Retinal pigment epithelial cell (primary cell): ENCODE results near the gene ADAM30.

Experiments used
- DNase-seq: peaks from one replicate; pipeline ENCODE4 v3.0.0-alpha.2; 2010; ENCODE audit warnings: low read depth
- H3K4me3 ChIP-seq: 2 replicates; pipeline ENCODE4 v1.5.1; 2011; ENCODE audit warnings: mild to moderate bottlenecking, low read length, control low read depth, moderate library complexity
- TF ChIP-seq, protein P1 (sequence below): conservative IDR thresholded peaks from 2 replicates; pipeline ENCODE4 v1.5.1; 2011; ENCODE audit warnings: low read depth, low read length, control low read depth, inconsistent platforms

ADAM30 gene

DNA sequence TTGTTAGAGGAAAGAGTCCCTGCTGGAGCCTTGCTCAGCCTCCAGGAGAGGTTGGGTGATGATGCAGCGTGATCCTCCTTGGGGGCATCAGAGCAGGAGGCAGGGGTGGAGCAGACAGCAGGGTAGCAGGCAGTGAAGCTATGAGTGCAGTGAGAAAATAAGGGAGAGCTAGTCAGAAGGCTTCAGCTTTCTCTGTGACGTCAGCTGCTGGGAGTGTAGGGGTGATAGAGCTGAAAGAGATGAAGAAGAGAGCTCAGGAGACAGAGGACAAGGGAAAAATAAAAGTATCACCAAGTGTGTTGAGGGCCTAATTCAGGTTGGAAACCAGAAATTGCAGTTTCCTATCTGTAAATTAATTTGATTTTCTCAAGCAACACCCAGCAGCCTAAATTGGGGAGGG, 2.2 kb upstream of the ADAM30 start:
- no peak overlapping the region for H3K4me3 ChIP-seq
- TF ChIP-seq, protein P1, sequence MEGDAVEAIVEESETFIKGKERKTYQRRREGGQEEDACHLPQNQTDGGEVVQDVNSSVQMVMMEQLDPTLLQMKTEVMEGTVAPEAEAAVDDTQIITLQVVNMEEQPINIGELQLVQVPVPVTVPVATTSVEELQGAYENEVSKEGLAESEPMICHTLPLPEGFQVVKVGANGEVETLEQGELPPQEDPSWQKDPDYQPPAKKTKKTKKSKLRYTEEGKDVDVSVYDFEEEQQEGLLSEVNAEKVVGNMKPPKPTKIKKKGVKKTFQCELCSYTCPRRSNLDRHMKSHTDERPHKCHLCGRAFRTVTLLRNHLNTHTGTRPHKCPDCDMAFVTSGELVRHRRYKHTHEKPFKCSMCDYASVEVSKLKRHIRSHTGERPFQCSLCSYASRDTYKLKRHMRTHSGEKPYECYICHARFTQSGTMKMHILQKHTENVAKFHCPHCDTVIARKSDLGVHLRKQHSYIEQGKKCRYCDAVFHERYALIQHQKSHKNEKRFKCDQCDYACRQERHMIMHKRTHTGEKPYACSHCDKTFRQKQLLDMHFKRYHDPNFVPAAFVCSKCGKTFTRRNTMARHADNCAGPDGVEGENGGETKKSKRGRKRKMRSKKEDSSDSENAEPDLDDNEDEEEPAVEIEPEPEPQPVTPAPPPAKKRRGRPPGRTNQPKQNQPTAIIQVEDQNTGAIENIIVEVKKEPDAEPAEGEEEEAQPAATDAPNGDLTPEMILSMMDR, result no peak
- DNase-seq, result no peak

DNA sequence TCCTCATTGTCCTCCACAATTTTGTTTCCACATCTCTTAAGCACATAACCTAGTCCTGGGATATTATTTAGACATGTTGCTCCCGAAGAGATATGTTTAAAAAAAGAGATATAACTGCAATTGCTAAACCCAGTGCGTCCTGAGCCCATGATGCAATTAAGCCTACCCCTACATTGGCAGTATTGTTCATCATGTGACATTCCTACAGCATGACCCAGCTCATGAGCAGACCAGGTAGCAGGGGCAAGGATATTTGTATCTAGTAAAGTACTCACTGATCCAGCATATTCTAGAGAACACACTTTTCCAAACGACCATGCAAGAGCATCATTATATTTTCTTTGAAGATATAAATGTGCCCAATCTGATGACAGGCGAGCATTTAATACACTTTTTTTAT, 1.2 kb downstream of the ADAM30 start:
- no peak overlapping the region for H3K4me3 ChIP-seq
- TF ChIP-seq, protein P1, result no peak
- peak; percentile 23 for DNase-seq

DNA sequence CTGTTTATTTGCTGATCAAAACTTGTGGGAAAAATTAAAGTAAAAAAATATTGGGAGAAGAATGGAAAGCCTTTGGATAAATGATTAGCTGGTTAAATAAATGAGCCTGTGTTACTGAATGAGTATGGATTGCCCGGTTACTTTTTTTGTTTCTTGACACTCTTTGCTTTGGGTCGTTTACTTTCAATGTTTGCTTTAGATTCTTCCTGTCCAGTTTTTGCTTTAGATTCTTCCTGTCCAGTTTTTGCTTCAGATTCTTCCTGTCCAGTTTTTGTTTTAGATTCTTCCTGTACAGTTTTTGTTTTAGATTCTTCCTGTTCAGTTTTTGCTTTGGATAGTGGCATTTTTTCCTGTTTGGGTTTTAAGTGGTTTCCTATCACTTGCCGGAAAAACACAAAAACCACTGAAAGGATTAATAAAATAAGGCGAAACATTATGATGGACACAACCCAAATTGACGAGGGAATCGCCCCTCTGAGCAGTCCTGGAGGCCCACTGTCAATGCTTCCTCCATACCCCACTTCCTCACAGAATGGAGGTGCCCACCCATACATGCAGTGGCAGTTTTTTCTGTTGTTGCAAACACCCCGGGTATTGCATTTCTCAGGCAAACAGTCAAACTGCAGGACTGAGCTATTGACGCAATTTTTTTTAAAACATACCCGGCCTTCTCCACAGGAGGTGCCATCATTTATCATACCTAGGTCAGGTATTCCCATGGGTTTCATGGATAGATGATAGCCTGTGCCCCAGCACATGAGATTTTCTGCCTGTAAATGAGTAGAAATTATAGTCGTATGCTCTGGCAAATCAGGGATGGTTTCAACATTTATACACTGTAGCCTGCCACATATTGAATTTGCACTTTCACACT, 2.3 kb downstream of the ADAM30 start:
- no peak overlapping the region for H3K4me3 ChIP-seq
- TF ChIP-seq, protein P1, result no peak
- no peak for DNase-seq

DNA sequence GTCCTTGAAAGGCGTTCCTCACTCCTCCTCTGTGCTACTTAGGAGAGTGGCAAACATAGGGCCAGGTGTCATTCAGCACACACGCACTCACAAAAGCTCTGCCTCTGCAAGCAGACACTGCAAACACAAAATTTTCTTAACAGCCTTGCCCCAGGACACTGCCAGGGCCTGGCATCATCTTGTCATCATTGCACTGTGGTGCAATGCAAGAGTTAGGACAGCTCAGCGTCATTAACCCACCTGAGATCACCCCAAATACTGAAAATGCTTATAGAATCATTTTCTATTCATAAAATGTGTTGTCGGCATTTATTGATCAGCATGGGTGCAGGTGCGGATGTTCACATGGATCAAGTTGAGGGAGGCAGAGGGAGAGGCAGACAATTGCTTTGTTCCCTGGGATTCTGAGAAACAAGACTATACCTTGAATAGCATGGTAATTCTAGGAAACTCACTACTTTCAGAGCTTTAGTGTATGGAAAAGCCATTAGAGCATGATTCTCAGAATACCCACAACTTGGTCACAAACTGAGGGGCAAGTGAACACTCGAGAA, 3.0 kb downstream of the ADAM30 start:
- no peak for DNase-seq
- no peak overlapping the region for H3K4me3 ChIP-seq
- TF ChIP-seq, protein P1, result no peak

DNA sequence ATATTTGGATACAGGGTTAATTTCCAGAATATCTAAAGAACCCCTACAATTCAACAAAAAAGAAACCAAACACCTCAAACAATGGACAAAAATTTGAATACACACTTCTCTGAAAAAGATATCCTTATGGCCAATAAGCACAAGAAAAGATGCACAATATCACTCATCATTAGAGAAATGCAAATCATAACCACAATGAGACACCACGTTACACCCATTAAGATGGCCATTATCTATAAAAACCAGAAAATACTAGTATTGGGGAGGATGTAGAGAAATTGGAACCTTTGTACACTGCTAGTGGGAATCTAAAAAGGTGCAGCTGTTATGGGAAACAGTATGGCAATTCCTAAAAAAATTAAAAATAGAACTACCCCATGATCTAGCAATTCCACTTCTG, 4.9 kb downstream of the ADAM30 start:
- DNase-seq, result no peak
- TF ChIP-seq, protein P1, result no peak
- H3K4me3 ChIP-seq, result no peak overlapping the region

DNA sequence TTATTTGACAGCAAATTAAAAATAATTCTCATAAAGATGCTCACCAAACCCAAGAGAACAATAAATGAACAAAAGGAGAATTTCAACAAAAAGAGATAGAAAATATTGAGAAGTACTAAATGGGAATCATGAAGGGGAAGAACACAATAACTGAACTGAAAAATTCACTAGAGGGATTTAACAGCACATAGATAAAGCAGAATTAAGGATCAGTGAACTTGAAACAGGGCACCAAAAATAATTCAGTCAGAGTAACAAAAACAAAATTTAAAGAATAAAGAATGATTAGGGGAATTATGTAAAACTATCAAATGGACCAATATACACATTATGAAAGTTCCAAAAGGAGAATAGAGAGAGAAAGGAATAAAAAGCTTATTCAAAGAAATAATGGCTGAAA, 7.8 kb downstream of the ADAM30 start:
- TF ChIP-seq, protein P1, result no peak
- DNase-seq, result no peak
- no peak overlapping the region for H3K4me3 ChIP-seq

DNA sequence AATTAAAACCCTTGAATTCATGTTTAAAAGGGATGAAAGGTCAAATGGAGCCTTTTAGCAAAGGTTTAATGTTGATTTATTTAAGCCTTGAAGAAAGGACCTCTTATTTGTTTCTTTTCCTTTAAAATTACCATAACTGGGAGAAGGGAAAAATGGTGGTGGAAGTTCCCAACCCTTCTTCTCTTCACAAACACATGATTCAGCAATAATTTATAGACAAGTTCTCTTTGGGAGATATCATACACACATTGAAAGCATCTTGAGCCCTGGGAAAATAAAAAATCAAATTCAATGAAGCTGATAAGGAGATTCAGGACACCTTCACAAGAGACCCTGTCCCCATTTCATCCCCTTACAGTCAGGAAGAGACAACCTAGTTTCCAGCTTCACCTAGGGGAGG, 8.9 kb downstream of the ADAM30 start:
- DNase-seq, result no peak
- no peak overlapping the region for H3K4me3 ChIP-seq
- TF ChIP-seq, protein P1, result no peak
